Naive thymus-derived CD8-positive, alpha-beta T cell (primary cell): Measurements from ENCODE around the gene BIRC5. TPM values are rescaled to one million over a fixed set of nuclear protein-coding genes. Genes with fewer than 3 reads are reported as not detected.

ENCODE experiments used
- ATAC-seq, 2 donors: fragments of 150-1000 bp; cut with Tn5 transposase in 1 of 2; sonication (Bioruptor Pico), chemical (Tn5 transposase) in 1 of 2; 1 replicate in 1 of 2; 2 replicates in 1 of 2; pipeline ENCODE4 v1.10.0; 2021; ENCODE audit warnings: mild to moderate bottlenecking in 2 of 2, moderate library complexity in 2 of 2
- POLR2A ChIA-PET: fragments of 350-600 bp; sonication (Branson Sonifier 250); formaldehyde crosslinking; loops from one replicate; lab custom pipeline; 2021; ENCODE audit warnings: antibody characterized with exemption; lab: Charles Lee
- DNase-seq, 10 donors: peaks; one replicate each; pipeline versions ENCODE4 v3.0.0 to v3.0.0-alpha.2; 2020 to 2022
- H3K27ac Mint-ChIP-seq, 10 donors: one replicate each; pipeline ENCODE4 v1.8.0; 2020 to 2022; ENCODE audit warnings: mild to moderate bottlenecking in 10 of 10, mixed read lengths in 10 of 10, moderate library complexity in 4 of 10, inconsistent platforms in 1 of 10
- H3K27me3 Mint-ChIP-seq, 5 donors: one replicate each; pipeline ENCODE4 v1.8.0; 2021 to 2022; ENCODE audit warnings: mixed read lengths in 5 of 5
- H3K36me3 Mint-ChIP-seq, 3 donors: one replicate each; pipeline ENCODE4 v1.8.0; 2020 to 2022; ENCODE audit warnings: mixed read lengths in 3 of 3, mild to moderate bottlenecking in 2 of 3, inconsistent platforms in 1 of 3
- H3K4me1 Mint-ChIP-seq, 4 donors: one replicate each; pipeline ENCODE4 v1.8.0; 2021 to 2022; ENCODE audit warnings: mixed read lengths in 4 of 4
- H3K4me3 Mint-ChIP-seq, 10 donors: one replicate each; pipeline ENCODE4 v1.8.0; 2020 to 2022; ENCODE audit warnings: mild to moderate bottlenecking in 10 of 10, mixed read lengths in 10 of 10, moderate library complexity in 6 of 10, inconsistent platforms in 1 of 10
- H3K9me3 Mint-ChIP-seq, 9 donors: one replicate each; pipeline ENCODE4 v1.8.0; 2020 to 2022; ENCODE audit warnings: mixed read lengths in 9 of 9, mild to moderate bottlenecking in 3 of 9, inconsistent platforms in 1 of 9, moderate library complexity in 1 of 9
- polyA plus RNA-seq, 3 donors: library from polyadenylated mRNA; unstranded; fragments of 300-500 nt; fragmentation: Illumina TruSeq; gene quantifications; one replicate each; pipeline ENCODE4 v1.2.3, GENCODE V29; 2021
- total RNA-seq, 8 experiments: library from RNA in 2 of 8; stranded (reverse) in 2 of 8; gene quantifications; one replicate each; pipeline ENCODE4 v1.2.3 and lab custom pipeline; 2021 to 2026

The BIRC5 gene
- total and polyA plus RNA-seq, 5 experiments from 2014 or later: 0.30 TPM; not detected in 4

- DNase-seq: peak in 2 of 10 donors; percentile 30 to 34
- Mint-ChIP-seq H3K4me3 (peak overlapping the region in 8 of 10 donors; percentile 21 to 75 (median 46)), H3K9me3 (no peaks in the 10 kb centered on the region), H3K27me3 (no peaks in the 10 kb centered on the region), H3K36me3 (peaks cover 0 to 18% (median 0%) of the 10 kb centered on the region in 3 donors), H3K4me1 (peaks cover 29 to 68% (median 68%) of the 10 kb centered on the region in 4 donors), H3K27ac (peak overlapping the region; percentile 69 to 94 (median 88))
- POLR2A ChIA-PET: interaction anchor here (0.9 to 12.1 kb wide), 3 partner anchors 14 to 46 kb away, joined by 3 to 122 read pairs (median 4); partner anchors contain the start of genes AFMID, TK1, TMC6 and TMC8
- ATAC-seq: peak; percentile 13 to 45
These were observed 40.8 kb upstream of the BIRC5 start for GRCh38 chr17:78173097-78173715.

GRCh38 chr17:78174346-78174869, 39.6 kb upstream of the BIRC5 start:
- POLR2A ChIA-PET: interaction anchor here (1.5 to 12.1 kb wide), 4 partner anchors 35 to 62 kb away, joined by 10 to 122 read pairs (median 42); partner anchors contain the start of genes TMC6 and TMC8
- no peaks in the 10 kb centered on the region for H3K9me3 Mint-ChIP-seq
- no peak for DNase-seq
- peak overlapping the region in 5 of 10 donors; percentile 3 to 92 (median 87) for H3K27ac Mint-ChIP-seq
- no peak for ATAC-seq
- H3K36me3 Mint-ChIP-seq: peaks cover 0 to 18% (median 0%) of the 10 kb centered on the region in 3 donors
- H3K4me3 Mint-ChIP-seq: no peak overlapping the region
- H3K27me3 Mint-ChIP-seq: no peaks in the 10 kb centered on the region
- peaks cover 29 to 73% (median 65%) of the 10 kb centered on the region in 4 donors for H3K4me1 Mint-ChIP-seq

GRCh38 chr17:78174870-78175642, 39.0 kb upstream of the BIRC5 start:
- H3K36me3 Mint-ChIP-seq: peaks cover 0 to 18% (median 0%) of the 10 kb centered on the region in 3 donors
- ATAC-seq (no peak), DNase-seq (no peak)
- no peaks in the 10 kb centered on the region for H3K9me3 Mint-ChIP-seq
- H3K27me3 Mint-ChIP-seq: no peaks in the 10 kb centered on the region
- POLR2A ChIA-PET: interaction anchor here (0.6 to 12.1 kb wide), 7 partner anchors 32 to 1627 kb away, joined by 3 to 122 read pairs (median 14); partner anchors contain the start of genes TMC6 and TMC8
- H3K27ac Mint-ChIP-seq: peak overlapping the region in 4 of 10 donors; percentile 60 to 90 (median 68)
- peak overlapping the region in 1 of 10 donors; percentile 38 for H3K4me3 Mint-ChIP-seq
- H3K4me1 Mint-ChIP-seq: peaks cover 29 to 71% (median 59%) of the 10 kb centered on the region in 4 donors

- peaks cover 32 to 71% (median 57%) of the 10 kb centered on the region in 4 donors for H3K4me1 Mint-ChIP-seq
- H3K9me3 Mint-ChIP-seq: no peaks in the 10 kb centered on the region
- no peaks in the 10 kb centered on the region for H3K27me3 Mint-ChIP-seq
- POLR2A ChIA-PET: interaction anchor here (0.5 to 12.1 kb wide), 7 partner anchors 23 to 63 kb away, joined by 3 to 122 read pairs (median 14); partner anchors contain the start of genes TMC6 and TMC8
- H3K36me3 Mint-ChIP-seq: peaks cover 0 to 18% (median 0%) of the 10 kb centered on the region in 3 donors
- H3K4me3 Mint-ChIP-seq: peak overlapping the region in 1 of 10 donors; percentile 26
- DNase-seq (no peak), ATAC-seq (no peak)
- H3K27ac Mint-ChIP-seq: peak overlapping the region in 2 of 10 donors; percentile 43 to 57
These were observed 38.4 kb upstream of the BIRC5 start for GRCh38 chr17:78175643-78175981.

GRCh38 chr17:78176548-78177025, 37.5 kb upstream of the BIRC5 start:
- H3K4me1 Mint-ChIP-seq: peaks cover 30 to 65% (median 48%) of the 10 kb centered on the region in 4 donors
- peak overlapping the region in 1 of 10 donors; percentile 27 for H3K27ac Mint-ChIP-seq
- no peaks in the 10 kb centered on the region for H3K9me3 Mint-ChIP-seq
- ATAC-seq: peak; percentile 85 to 93
- peaks cover 0 to 15% (median 0%) of the 10 kb centered on the region in 3 donors for H3K36me3 Mint-ChIP-seq
- peak overlapping the region in 1 of 10 donors; percentile 19 for H3K4me3 Mint-ChIP-seq
- H3K27me3 Mint-ChIP-seq: no peaks in the 10 kb centered on the region
- POLR2A ChIA-PET: interaction anchor here (0.6 to 12.1 kb wide), 14 partner anchors 21 to 85 kb away, joined by 3 to 122 read pairs (median 3); partner anchors contain the start of genes TMC6 and TMC8
- peak; percentile 60 to 85 (median 74) for DNase-seq

GRCh38 chr17:78179372-78179771, 34.7 kb upstream of the BIRC5 start:
- DNase-seq (no peak), ATAC-seq (no peak)
- H3K4me3 Mint-ChIP-seq: no peak overlapping the region
- H3K36me3 Mint-ChIP-seq: no peaks in the 10 kb centered on the region
- H3K9me3 Mint-ChIP-seq: no peaks in the 10 kb centered on the region
- H3K4me1 Mint-ChIP-seq: peaks cover 7 to 37% (median 21%) of the 10 kb centered on the region in 4 donors
- no peaks in the 10 kb centered on the region for H3K27me3 Mint-ChIP-seq
- peak overlapping the region in 1 of 10 donors; percentile 51 for H3K27ac Mint-ChIP-seq
- POLR2A ChIA-PET: interaction anchor here (1.1 kb wide), 1 partner anchor 64 kb away, joined by 3 read pairs; no protein-coding TSS in a partner anchor

GRCh38 chr17:78180083-78180482, 34.0 kb upstream of the BIRC5 start:
- H3K9me3 Mint-ChIP-seq: no peaks in the 10 kb centered on the region
- H3K4me1 Mint-ChIP-seq: peaks cover 7 to 35% (median 19%) of the 10 kb centered on the region in 4 donors
- no peak for ATAC-seq
- H3K27me3 Mint-ChIP-seq: no peaks in the 10 kb centered on the region
- H3K27ac Mint-ChIP-seq: peak overlapping the region in 3 of 10 donors; percentile 29 to 82 (median 52)
- no peaks in the 10 kb centered on the region for H3K36me3 Mint-ChIP-seq
- POLR2A ChIA-PET: interaction anchor here (1.5 kb wide), 1 partner anchor 11 kb away, joined by 3 read pairs; no protein-coding TSS in a partner anchor
- no peak for DNase-seq
- peak overlapping the region in 2 of 10 donors; percentile 70 to 75 for H3K4me3 Mint-ChIP-seq

- no peak for ATAC-seq
- Mint-ChIP-seq H3K4me1 (peaks cover 7 to 31% (median 17%) of the 10 kb centered on the region in 4 donors), H3K27me3 (no peaks in the 10 kb centered on the region), H3K9me3 (no peaks in the 10 kb centered on the region), H3K36me3 (no peaks in the 10 kb centered on the region), H3K4me3 (peak overlapping the region in 2 of 10 donors; percentile 70 to 75), H3K27ac (peak overlapping the region in 2 of 10 donors; percentile 29 to 82)
- POLR2A ChIA-PET: interaction anchor here (1.5 kb wide), 1 partner anchor 11 kb away, joined by 3 read pairs; no protein-coding TSS in a partner anchor
- DNase-seq: no peak
These were observed 33.5 kb upstream of the BIRC5 start for GRCh38 chr17:78180508-78180907.

GRCh38 chr17:78182504-78182903, 31.5 kb upstream of the BIRC5 start:
- no peak for ATAC-seq
- peaks cover 8 to 26% (median 11%) of the 10 kb centered on the region in 4 donors for H3K4me1 Mint-ChIP-seq
- POLR2A ChIA-PET: no interaction called here
- no peaks in the 10 kb centered on the region for H3K9me3 Mint-ChIP-seq
- H3K4me3 Mint-ChIP-seq: no peak overlapping the region
- H3K36me3 Mint-ChIP-seq: no peaks in the 10 kb centered on the region
- H3K27ac Mint-ChIP-seq: peak overlapping the region in 1 of 10 donors; percentile 41
- no peaks in the 10 kb centered on the region for H3K27me3 Mint-ChIP-seq
- DNase-seq: no peak

GRCh38 chr17:78183916-78184315, 30.1 kb upstream of the BIRC5 start:
- Mint-ChIP-seq H3K36me3 (no peaks in the 10 kb centered on the region), H3K27ac (no peak overlapping the region), H3K4me3 (no peak overlapping the region), H3K9me3 (no peaks in the 10 kb centered on the region), H3K4me1 (peaks cover 9 to 28% (median 13%) of the 10 kb centered on the region in 4 donors), H3K27me3 (no peaks in the 10 kb centered on the region)
- DNase-seq (no peak), ATAC-seq (no peak)
- POLR2A ChIA-PET: no interaction called here

- ATAC-seq (no peak), DNase-seq (no peak)
- Mint-ChIP-seq H3K9me3 (no peaks in the 10 kb centered on the region), H3K4me1 (peaks cover 9 to 26% (median 13%) of the 10 kb centered on the region in 4 donors), H3K36me3 (no peaks in the 10 kb centered on the region), H3K27me3 (no peaks in the 10 kb centered on the region), H3K4me3 (peak overlapping the region in 1 of 10 donors; percentile 37), H3K27ac (no peak overlapping the region)
- POLR2A ChIA-PET: no interaction called here
These were observed 29.7 kb upstream of the BIRC5 start for GRCh38 chr17:78184351-78184750.

- Mint-ChIP-seq H3K4me1 (peaks cover 9 to 23% (median 13%) of the 10 kb centered on the region in 4 donors), H3K27ac (peak overlapping the region in 2 of 10 donors; percentile 6 to 31), H3K27me3 (no peaks in the 10 kb centered on the region), H3K4me3 (peak overlapping the region in 3 of 10 donors; percentile 0 to 7 (median 4)), H3K36me3 (no peaks in the 10 kb centered on the region), H3K9me3 (no peaks in the 10 kb centered on the region)
- POLR2A ChIA-PET: no interaction called here
- no peak for DNase-seq
- ATAC-seq: no peak
These were observed 29.2 kb upstream of the BIRC5 start for GRCh38 chr17:78184868-78185267.
